ENCODE data around the gene CTH.
"Not testable (repeated sequence)": the region's sequence is repeated elsewhere in the genome, so short reads cannot be mapped to it uniquely, and the experiment has no call there.

The CTH gene

DNA sequence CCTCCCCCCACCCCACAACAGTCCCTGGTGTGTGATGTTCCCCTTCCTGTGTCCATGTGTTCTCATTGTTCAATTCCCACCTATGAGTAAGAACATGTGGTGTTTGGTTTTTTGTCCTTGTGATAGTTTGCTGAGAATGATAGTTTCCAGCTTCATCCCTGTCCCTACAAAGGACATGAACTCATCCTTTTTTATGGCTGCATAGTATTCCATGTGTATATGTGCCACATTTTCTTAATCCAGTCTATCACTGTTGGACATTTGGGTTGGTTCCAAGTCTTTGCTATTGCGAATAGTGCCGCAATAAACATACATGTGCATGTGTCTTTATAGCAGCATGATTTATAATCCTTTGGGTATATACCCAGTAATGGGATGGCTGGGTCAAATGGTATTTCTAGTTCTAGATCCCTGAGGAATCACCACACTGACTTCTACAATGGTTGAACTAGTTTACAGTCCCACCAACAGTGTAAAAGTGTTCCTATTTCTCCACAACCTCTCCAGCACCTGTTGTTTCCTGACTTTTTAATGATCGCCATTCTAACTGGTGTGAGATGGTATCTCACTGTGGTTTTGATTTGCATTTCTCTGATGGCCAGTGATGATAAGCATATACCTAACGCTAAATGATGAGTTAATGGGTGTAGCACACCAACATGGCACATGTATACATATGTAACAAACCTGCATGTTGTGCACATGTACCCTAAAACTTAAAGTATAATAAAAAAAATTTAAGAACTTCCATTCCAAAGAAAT is 8.1 kb downstream of the CTH start:
- not testable (repeated sequence) for H3K4me1 Mint-ChIP-seq; DNase-seq (ENCODE audit: low spot score in 2 of 2); H3K27me3 Mint-ChIP-seq; H3K4me3 Mint-ChIP-seq; ATAC-seq (replicated peaks; ENCODE audit: extremely low read depth, poor library complexity, severe bottlenecking); H3K36me3 Mint-ChIP-seq (ENCODE audit: insufficient read depth); H3K27ac Mint-ChIP-seq (ENCODE audit: low read depth); H3K9me3 Mint-ChIP-seq

DNA sequence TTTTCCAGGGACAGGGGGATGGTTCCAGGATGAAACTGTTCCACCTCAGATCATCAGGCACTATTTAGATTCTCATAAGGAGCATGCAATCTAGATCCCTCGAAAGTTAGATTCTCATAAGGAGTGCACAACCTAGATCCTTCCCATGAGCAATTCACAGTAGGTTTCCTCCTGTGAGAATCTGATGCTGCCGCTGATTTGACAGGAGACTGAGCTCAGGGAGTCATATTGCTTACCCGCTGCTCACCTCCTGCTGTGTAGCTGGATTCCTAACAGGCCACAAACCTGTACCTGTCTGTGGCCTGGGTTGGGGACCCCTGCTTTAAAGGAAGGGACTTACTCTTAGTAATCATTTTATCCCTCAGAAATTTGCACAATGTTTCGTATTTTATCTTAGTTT is 9.3 kb downstream of the CTH start:
- Mint-ChIP-seq H3K36me3 (ENCODE audit: insufficient read depth) (no peaks in the 10 kb centered on the region), H3K27me3 (no peaks in the 10 kb centered on the region), H3K4me1 (no peaks in the 10 kb centered on the region), H3K27ac (ENCODE audit: low read depth) (no peak overlapping the region), H3K4me3 (no peak overlapping the region), H3K9me3 (no peaks in the 10 kb centered on the region)
- ATAC-seq (replicated peaks; ENCODE audit: extremely low read depth, poor library complexity, severe bottlenecking) (no peak), DNase-seq (ENCODE audit: low spot score in 2 of 2) (no peak)

DNA sequence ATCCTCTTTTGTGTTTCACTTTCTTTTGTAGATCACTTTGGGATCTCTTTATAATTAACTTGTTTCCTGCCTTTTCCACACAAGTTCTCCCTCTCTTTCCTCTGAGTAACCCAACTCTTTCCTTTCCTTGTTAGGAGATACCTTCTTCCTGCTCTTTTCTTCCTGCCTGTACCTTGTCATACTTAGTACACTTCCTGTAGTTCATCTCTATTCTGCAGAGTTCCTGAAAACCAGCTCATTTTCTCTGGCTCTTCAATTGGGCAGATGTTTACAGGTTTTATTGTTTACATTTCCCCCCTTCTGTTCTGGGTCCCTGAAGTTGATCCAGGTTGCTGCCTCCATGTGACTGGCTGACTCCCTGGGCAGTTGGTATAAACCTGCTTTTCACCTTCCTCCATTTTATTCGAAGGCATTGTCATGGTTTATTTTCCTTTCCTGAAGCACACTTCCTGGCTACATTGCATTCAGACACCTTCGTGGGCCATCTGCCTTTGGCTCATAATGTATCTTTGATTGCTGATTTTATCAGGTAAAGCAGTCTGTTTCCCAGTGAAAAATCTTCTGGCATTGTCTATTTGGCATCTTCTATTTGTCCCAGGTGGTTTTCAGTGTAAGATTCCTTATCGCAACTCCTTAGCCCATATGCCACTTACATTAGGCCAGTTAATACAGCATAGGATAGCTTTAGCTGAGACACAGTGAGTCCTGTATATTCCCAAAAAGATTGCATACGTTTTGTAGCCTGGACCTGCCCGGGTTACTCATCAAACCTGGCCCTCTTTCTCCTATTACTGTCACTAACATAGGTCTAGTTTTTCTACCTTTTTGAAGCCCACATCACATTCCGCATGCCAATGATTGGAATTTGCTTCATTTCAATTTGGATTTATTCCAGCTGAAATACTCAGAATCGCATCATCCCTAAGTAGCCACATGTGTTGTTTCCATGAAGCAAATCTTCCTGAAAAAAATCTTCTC is 15.4 kb downstream of the CTH start:
- H3K27ac Mint-ChIP-seq (ENCODE audit: low read depth): no peak overlapping the region
- no peaks in the 10 kb centered on the region for H3K36me3 Mint-ChIP-seq (ENCODE audit: insufficient read depth)
- DNase-seq (ENCODE audit: low spot score in 2 of 2): no peak
- no peak for ATAC-seq (replicated peaks; ENCODE audit: extremely low read depth, poor library complexity, severe bottlenecking)
- H3K27me3 Mint-ChIP-seq: no peaks in the 10 kb centered on the region
- no peaks in the 10 kb centered on the region for H3K9me3 Mint-ChIP-seq
- H3K4me1 Mint-ChIP-seq: no peaks in the 10 kb centered on the region
- H3K4me3 Mint-ChIP-seq: no peak overlapping the region

DNA sequence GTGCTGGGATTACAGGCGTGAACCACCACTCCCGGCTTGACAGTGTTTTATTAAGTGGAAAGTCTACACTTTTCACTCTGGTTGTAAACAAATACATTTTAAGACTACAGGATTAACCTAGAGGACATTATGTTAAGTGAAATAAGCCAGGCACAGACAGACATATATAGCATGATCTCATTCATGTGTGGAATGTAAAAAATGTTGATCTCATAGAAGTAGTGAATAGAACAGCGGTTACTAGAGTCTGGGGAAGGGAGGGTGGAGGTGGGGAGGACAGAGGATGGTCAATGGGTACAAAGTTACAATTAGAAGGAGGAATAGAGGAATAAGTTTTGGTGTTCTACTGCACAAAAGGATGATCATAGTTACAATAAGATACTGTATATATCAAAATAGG is 16.9 kb downstream of the CTH start:
- H3K9me3 Mint-ChIP-seq: no peaks in the 10 kb centered on the region
- H3K4me3 Mint-ChIP-seq: no peak overlapping the region
- ATAC-seq (replicated peaks; ENCODE audit: extremely low read depth, poor library complexity, severe bottlenecking): no peak
- no peak overlapping the region for H3K27ac Mint-ChIP-seq (ENCODE audit: low read depth)
- DNase-seq (ENCODE audit: low spot score in 2 of 2): no peak
- H3K27me3 Mint-ChIP-seq: no peaks in the 10 kb centered on the region
- H3K4me1 Mint-ChIP-seq: no peaks in the 10 kb centered on the region
- H3K36me3 Mint-ChIP-seq (ENCODE audit: insufficient read depth): peaks cover 1% of the 10 kb centered on the region

DNA sequence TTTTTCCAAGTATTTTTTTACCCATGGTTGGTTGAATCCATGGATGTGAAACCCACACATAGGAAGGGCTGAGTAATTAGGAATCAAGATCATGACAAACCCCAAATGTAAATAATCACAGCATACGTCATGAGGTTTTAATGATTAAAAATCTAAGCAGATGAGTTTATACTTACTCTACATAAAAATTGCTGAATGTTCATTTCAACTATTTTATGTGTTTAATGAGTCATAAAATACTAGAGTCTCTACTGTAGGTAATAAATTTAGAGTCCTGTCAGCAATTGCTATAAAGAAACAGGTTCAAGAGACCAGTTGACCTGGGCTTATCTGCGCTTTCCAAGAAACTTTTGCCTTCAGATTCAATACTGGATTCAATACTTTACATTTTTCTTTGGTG is 18.2 kb downstream of the CTH start:
- no peaks in the 10 kb centered on the region for H3K27me3 Mint-ChIP-seq
- DNase-seq (ENCODE audit: low spot score in 2 of 2): no peak
- H3K36me3 Mint-ChIP-seq (ENCODE audit: insufficient read depth): peaks cover 1% of the 10 kb centered on the region
- H3K4me1 Mint-ChIP-seq: no peaks in the 10 kb centered on the region
- H3K9me3 Mint-ChIP-seq: no peaks in the 10 kb centered on the region
- H3K4me3 Mint-ChIP-seq: no peak overlapping the region
- ATAC-seq (replicated peaks; ENCODE audit: extremely low read depth, poor library complexity, severe bottlenecking): no peak
- no peak overlapping the region for H3K27ac Mint-ChIP-seq (ENCODE audit: low read depth)

DNA sequence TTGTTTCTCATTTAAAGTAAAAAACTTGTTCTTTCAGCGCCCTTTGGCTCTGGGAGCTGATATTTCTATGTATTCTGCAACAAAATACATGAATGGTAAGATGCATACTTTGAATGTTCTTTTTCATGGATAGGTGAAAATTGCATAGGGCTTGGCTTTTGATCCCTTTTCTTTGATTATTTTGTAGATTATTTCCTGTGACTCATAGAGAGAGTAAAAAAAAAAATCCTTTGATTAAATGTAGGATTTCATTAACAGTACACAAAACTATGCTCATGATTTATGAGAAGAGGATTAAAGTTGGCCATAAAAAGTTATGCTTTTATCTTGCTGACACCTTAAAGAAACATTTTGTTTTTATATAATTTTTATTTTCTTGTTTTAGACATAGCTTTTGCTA is 18.7 kb downstream of the CTH start:
- H3K27ac Mint-ChIP-seq (ENCODE audit: low read depth): no peak overlapping the region
- DNase-seq (ENCODE audit: low spot score in 2 of 2): no peak
- peaks cover 1% of the 10 kb centered on the region for H3K36me3 Mint-ChIP-seq (ENCODE audit: insufficient read depth)
- H3K4me3 Mint-ChIP-seq: no peak overlapping the region
- H3K9me3 Mint-ChIP-seq: no peaks in the 10 kb centered on the region
- H3K4me1 Mint-ChIP-seq: no peaks in the 10 kb centered on the region
- H3K27me3 Mint-ChIP-seq: no peaks in the 10 kb centered on the region
- ATAC-seq (replicated peaks; ENCODE audit: extremely low read depth, poor library complexity, severe bottlenecking): no peak

DNA sequence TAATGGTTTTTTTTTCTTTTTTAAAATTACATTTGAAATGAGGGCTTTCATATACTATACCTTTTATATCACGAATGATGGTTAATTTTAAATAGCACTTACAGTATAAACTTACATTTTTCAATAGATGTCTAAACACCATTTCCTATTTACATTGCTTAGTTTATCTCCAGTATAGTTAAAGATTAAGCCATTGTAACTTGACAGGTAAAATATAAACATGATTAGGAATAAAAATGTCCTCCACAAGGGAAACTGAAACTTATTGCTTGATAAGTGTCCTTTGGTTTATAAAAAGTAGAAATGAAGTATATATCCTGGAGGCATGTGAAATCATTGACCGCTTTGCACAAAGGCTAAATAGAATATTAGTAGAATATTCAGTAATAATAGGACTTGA is 20.2 kb downstream of the CTH start:
- no peaks in the 10 kb centered on the region for H3K9me3 Mint-ChIP-seq
- peaks cover 1% of the 10 kb centered on the region for H3K36me3 Mint-ChIP-seq (ENCODE audit: insufficient read depth)
- H3K27me3 Mint-ChIP-seq: no peaks in the 10 kb centered on the region
- DNase-seq (ENCODE audit: low spot score in 2 of 2) (no peak), ATAC-seq (replicated peaks; ENCODE audit: extremely low read depth, poor library complexity, severe bottlenecking) (no peak)
- no peaks in the 10 kb centered on the region for H3K4me1 Mint-ChIP-seq
- no peak overlapping the region for H3K27ac Mint-ChIP-seq (ENCODE audit: low read depth)
- no peak overlapping the region for H3K4me3 Mint-ChIP-seq

DNA sequence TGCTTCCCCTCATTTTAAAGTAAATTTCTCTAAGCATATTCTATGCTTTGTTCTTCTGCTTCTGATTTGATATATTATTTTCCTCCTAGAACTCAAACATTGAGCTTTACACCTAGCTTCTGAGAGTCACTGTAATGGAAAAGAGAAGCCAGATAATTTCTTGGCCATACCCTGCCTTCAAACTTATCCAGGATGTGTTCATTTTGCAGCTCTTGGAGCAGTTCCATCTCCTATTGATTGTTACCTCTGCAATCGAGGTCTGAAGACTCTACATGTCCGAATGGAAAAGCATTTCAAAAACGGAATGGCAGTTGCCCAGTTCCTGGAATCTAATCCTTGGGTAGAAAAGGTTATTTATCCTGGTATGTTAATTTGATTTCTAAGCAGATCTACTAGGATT is 20.8 kb downstream of the CTH start:
- H3K9me3 Mint-ChIP-seq: no peaks in the 10 kb centered on the region
- peaks cover 1% of the 10 kb centered on the region for H3K36me3 Mint-ChIP-seq (ENCODE audit: insufficient read depth)
- no peaks in the 10 kb centered on the region for H3K4me1 Mint-ChIP-seq
- H3K4me3 Mint-ChIP-seq: no peak overlapping the region
- ATAC-seq (replicated peaks; ENCODE audit: extremely low read depth, poor library complexity, severe bottlenecking): no peak
- no peak for DNase-seq (ENCODE audit: low spot score in 2 of 2)
- H3K27me3 Mint-ChIP-seq: no peaks in the 10 kb centered on the region
- no peak overlapping the region for H3K27ac Mint-ChIP-seq (ENCODE audit: low read depth)

DNA sequence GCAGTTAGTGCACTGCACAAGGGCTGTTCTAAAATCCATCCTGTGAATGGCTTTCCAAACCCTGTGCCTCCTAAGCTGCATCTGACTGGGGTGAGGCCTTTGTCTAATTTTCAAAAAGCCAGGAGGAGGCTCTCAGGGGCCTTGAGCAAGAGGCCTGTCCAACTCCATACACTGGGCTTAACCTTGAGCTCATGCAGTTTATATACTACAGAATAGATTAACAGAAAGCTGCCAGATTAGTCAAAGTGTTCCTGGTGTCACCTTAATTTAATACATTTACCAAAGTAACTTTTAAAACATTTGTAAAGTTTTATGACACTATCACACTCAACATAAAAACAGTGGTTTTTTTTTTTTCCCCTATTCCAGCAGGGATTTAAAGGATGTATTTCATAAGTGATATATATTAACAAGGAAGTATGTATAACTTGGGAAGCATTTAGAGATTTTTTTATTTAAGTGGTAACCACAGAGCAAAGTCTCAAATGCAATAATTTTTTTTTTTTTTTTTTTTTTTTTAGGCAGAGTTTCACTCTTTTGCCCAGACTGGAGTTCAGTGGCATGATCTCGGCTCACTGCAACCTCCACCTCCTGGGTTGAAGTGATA is 23.3 kb downstream of the CTH start:
- Mint-ChIP-seq H3K36me3 (ENCODE audit: insufficient read depth) (peaks cover 1% of the 10 kb centered on the region), H3K4me1 (no peaks in the 10 kb centered on the region)

DNA sequence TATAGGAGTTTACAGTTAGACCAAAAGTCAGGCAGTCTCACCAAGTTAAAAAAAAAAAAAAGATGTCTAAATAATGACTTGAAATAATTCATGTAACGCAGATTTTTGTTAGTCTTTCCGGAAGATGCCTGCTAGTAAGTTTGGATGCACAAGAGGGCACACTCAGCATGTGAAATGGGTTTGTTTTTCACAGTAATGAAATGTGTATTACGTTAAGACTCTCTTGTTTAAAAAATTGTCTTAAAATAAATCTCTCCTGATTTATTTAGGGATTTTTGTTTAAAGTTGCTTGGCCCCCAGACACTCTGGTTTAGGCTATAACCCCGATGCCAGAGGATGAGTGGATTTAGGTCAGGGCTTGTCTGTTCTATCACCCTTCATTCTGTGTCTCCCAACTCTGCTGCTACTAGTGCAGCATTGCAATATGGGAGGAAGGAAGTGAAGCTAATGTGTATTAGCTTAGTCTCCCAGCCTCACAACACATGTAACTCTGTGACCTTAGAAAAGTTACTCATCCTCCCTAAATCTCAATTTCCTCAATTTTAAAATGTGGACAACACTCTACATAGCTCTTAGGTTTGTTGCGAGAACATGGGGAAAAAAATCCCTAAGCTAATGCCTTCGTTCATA is 25.7 kb downstream of the CTH start:
- Mint-ChIP-seq H3K4me3 (no peak overlapping the region), H3K4me1 (no peaks in the 10 kb centered on the region), H3K27ac (ENCODE audit: low read depth) (no peak overlapping the region), H3K27me3 (no peaks in the 10 kb centered on the region), H3K9me3 (no peaks in the 10 kb centered on the region), H3K36me3 (ENCODE audit: insufficient read depth) (peaks cover 1% of the 10 kb centered on the region)
- no peak for ATAC-seq (replicated peaks; ENCODE audit: extremely low read depth, poor library complexity, severe bottlenecking)
- no peak for DNase-seq (ENCODE audit: low spot score in 2 of 2)

More for the DNA sequence above, 23.3 kb downstream of the CTH start:
- no peaks in the 10 kb centered on the region for H3K27me3 Mint-ChIP-seq
- DNase-seq (ENCODE audit: low spot score in 2 of 2) (no peak), ATAC-seq (replicated peaks; ENCODE audit: extremely low read depth, poor library complexity, severe bottlenecking) (no peak)
- H3K27ac Mint-ChIP-seq (ENCODE audit: low read depth): no peak overlapping the region
- no peak overlapping the region for H3K4me3 Mint-ChIP-seq
- no peaks in the 10 kb centered on the region for H3K9me3 Mint-ChIP-seq

DNA sequence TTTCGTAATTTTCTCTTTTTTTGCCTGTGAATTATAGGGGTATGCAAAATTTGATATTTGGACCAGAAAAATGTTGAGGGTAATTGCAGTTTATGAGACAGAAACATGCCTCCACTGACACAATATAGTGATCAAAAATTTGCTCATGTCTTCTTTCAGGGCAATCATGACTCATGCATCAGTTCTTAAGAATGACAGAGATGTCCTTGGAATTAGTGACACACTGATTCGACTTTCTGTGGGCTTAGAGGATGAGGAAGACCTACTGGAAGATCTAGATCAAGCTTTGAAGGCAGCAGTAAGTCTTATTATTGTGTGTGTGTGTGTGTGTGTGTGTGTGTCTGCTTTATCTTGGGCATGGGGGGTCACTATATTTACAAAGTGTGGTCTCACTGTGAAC is 27.5 kb downstream of the CTH start:
- Mint-ChIP-seq H3K4me3 (no peak overlapping the region), H3K4me1 (no peaks in the 10 kb centered on the region), H3K27me3 (no peaks in the 10 kb centered on the region), H3K27ac (ENCODE audit: low read depth) (no peak overlapping the region), H3K9me3 (no peaks in the 10 kb centered on the region), H3K36me3 (ENCODE audit: insufficient read depth) (no peaks in the 10 kb centered on the region)
- ATAC-seq (replicated peaks; ENCODE audit: extremely low read depth, poor library complexity, severe bottlenecking): no peak
- no peak for DNase-seq (ENCODE audit: low spot score in 2 of 2)

DNA sequence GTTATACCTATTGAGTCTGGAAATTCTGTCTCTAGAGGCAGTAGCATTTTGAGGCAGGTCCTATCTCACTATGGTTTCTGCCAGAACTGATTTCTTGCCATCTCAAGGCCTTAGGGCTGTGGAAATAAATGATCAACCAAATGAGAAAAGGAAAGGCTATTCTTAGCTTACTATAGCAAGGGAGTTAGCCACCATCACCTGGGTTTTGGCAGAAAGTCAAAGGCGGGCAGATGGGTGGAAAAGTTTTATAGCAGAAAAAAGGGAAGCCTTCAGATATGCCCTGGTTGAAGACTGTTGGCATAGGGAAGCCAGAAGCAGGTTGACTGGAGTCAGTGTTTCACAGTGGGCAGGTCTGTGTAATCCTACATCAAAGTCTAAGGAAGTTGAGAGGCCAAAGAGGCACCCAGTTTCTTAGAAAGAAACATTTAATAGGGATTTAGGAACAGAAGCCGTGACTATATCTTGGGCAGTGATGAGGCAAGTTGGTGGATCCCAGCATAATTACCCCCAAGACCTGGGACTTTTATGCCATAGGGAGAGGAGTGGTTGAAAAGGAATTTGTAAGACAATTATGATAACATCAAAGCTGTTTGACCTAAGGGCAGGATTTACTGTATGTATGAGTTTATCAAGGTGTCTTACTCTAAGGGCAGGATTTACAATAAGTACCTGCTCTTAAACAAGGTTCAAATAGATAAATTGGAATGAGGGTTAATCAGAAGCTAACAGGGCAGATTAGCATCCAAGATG is 29.7 kb downstream of the CTH start:
- Mint-ChIP-seq H3K4me1 (no peaks in the 10 kb centered on the region), H3K36me3 (ENCODE audit: insufficient read depth) (no peaks in the 10 kb centered on the region), H3K27me3 (no peaks in the 10 kb centered on the region), H3K4me3 (no peak overlapping the region), H3K27ac (ENCODE audit: low read depth) (no peak overlapping the region), H3K9me3 (no peaks in the 10 kb centered on the region)
- DNase-seq (ENCODE audit: low spot score in 2 of 2) (no peak), ATAC-seq (replicated peaks; ENCODE audit: extremely low read depth, poor library complexity, severe bottlenecking) (no peak)
